Mesendoderm (in vitro differentiated cells): Measurements from ENCODE around the gene FAM184B. TPM values are rescaled to one million over a fixed set of nuclear protein-coding genes. Genes with fewer than 3 reads are reported as not detected.

Experiments used
- DNase-seq: peaks from one replicate; pipeline ENCODE4 v3.0.0; 2013
- H2AK5ac ChIP-seq: 2 replicates; pipeline ENCODE4 v1.6.1; 2013; ENCODE audit warnings: low read length, inconsistent platforms
- H2BK120ac ChIP-seq: 2 replicates; pipeline ENCODE4 v1.6.1; 2013; ENCODE audit warnings: low read depth, mild to moderate bottlenecking, low read length, moderate library complexity, mixed read lengths
- H2BK15ac ChIP-seq: replicated peaks from 2 replicates; pipeline ENCODE4 v1.6.1; 2013; ENCODE audit warnings: low read depth, mild to moderate bottlenecking, moderate library complexity
- H2BK5ac ChIP-seq: 2 replicates; pipeline ENCODE4 v1.6.1; 2013; ENCODE audit warnings: low read length, inconsistent platforms
- H3K18ac ChIP-seq: 2 replicates; pipeline ENCODE4 v1.6.1; 2013; ENCODE audit warnings: mild to moderate bottlenecking, low read length, mixed read lengths
- H3K23ac ChIP-seq: one replicate; pipeline ENCODE4 v1.6.1; 2013; ENCODE audit warnings: low read length
- H3K27ac ChIP-seq: 2 replicates; pipeline ENCODE4 v1.5.1; 2013; ENCODE audit warnings: low read depth, mild to moderate bottlenecking, inconsistent platforms, low read length, moderate library complexity
- H3K27me3 ChIP-seq: 2 replicates; pipeline ENCODE4 v1.6.1; 2013; ENCODE audit warnings: low read length, control low read depth, mild to moderate bottlenecking, inconsistent platforms; ENCODE audit not compliant: insufficient read depth, poor library complexity
- H3K36me3 ChIP-seq: 2 replicates; pipeline ENCODE4 v1.6.1; 2013; ENCODE audit warnings: low read length, inconsistent platforms; ENCODE audit not compliant: control insufficient read depth, insufficient read depth
- H3K4ac ChIP-seq: one replicate; pipeline ENCODE4 v1.6.1; 2013; ENCODE audit warnings: low read depth, mild to moderate bottlenecking, low read length, moderate library complexity
- H3K4me1 ChIP-seq: 2 replicates; pipeline ENCODE4 v1.6.1; 2013; ENCODE audit warnings: low read depth, low read length, inconsistent platforms; ENCODE audit not compliant: control insufficient read depth
- H3K4me2 ChIP-seq: 2 replicates; pipeline ENCODE4 v1.6.1; 2013; ENCODE audit warnings: low read length
- H3K4me3 ChIP-seq: 2 replicates; pipeline ENCODE4 v1.5.1; 2013; ENCODE audit warnings: mild to moderate bottlenecking, low read length
- H3K56ac ChIP-seq: one replicate; pipeline ENCODE4 v1.6.1; 2013; ENCODE audit warnings: low read length
- H3K79me1 ChIP-seq: 2 replicates; pipeline ENCODE4 v1.6.1; 2013; ENCODE audit warnings: low read length, inconsistent platforms
- H3K79me2 ChIP-seq: 2 replicates; pipeline ENCODE4 v1.6.1; 2013; ENCODE audit warnings: mild to moderate bottlenecking, low read length; ENCODE audit not compliant: control insufficient read depth, insufficient read depth
- H3K9ac ChIP-seq: 2 replicates; pipeline ENCODE4 v1.6.1; 2013; ENCODE audit warnings: low read length, inconsistent platforms
- H4K5ac ChIP-seq: one replicate; pipeline ENCODE4 v1.6.1; 2013; ENCODE audit warnings: low read length
- H4K8ac ChIP-seq: one replicate; pipeline ENCODE4 v1.6.1; 2013; ENCODE audit warnings: low read depth, mild to moderate bottlenecking, control low read depth, low read length, moderate library complexity
- WGBS: extraction: QIAGEN DNeasy Blood & Tissue Kit; methylation state at CpG from one replicate; pipeline ENCODE4 v1.1.7; 2013; ENCODE audit warnings: low lambda C conversion rate, missing lambda C conversion rate; ENCODE audit not compliant: insufficient coverage; ENCODE audit errors: extremely low coverage; 5-methylcytosine and 5-hydroxymethylcytosine counted together
- polyA plus RNA-seq, 2 experiments: library from polyadenylated mRNA; stranded (reverse); fragments of 200-250 nt; gene quantifications; one replicate each; pipeline ENCODE4 v1.2.3, GENCODE V29; 2013

Gene FAM184B
- 0.14 TPM for polyA plus RNA-seq (2013, experiment 1 of 2)
- polyA plus RNA-seq (2013, experiment 2 of 2): 0.17 TPM

GRCh38 chr4:17781300-17782287 is at the start of gene FAM184B:
FAM184B (minus strand) TSS chr4:17781621; CDS start chr4:17781299, 322 bp downstream.
- Histone ChIP-seq H4K5ac (no peak within 1 kb of the TSS), H3K18ac (no peak within 1 kb of the TSS), H3K27me3 (peaks cover 24% of the 10 kb centered on the region), H3K79me1 (no peaks in the 10 kb centered on the region), H2BK15ac (no peak within 1 kb of the TSS), H3K56ac (peak within 1 kb of the TSS; percentile 59), H3K79me2 (no peaks in the 10 kb centered on the region), H3K4me3 (no peak within 1 kb of the TSS), H3K23ac (peak within 1 kb of the TSS; percentile 45), H2BK120ac (no peak within 1 kb of the TSS), H2BK5ac (no peak within 1 kb of the TSS), H3K36me3 (no peaks in the 10 kb centered on the region), H3K4ac (no peak within 1 kb of the TSS), H3K9ac (peak within 1 kb of the TSS; percentile 21), H3K27ac (no peak within 1 kb of the TSS), H3K4me1 (no peaks in the 10 kb centered on the region), H3K4me2 (peak within 1 kb of the TSS; percentile 53), H4K8ac (no peak within 1 kb of the TSS), H2AK5ac (no peak within 1 kb of the TSS)
- WGBS: no CpG with 5 or more reads among the region's 82 CpGs
- DNase-seq: peak; percentile 29

- Histone ChIP-seq H3K4me1 (no peaks in the 10 kb centered on the region), H4K5ac (no peak overlapping the region), H3K4me3 (no peak overlapping the region), H2BK120ac (no peak overlapping the region), H3K4me2 (no peak overlapping the region), H2AK5ac (no peak overlapping the region), H4K8ac (no peak overlapping the region), H3K27ac (no peak overlapping the region), H3K79me1 (no peaks in the 10 kb centered on the region), H3K27me3 (no peaks in the 10 kb centered on the region), H2BK5ac (no peak overlapping the region), H3K36me3 (peaks cover 2% of the 10 kb centered on the region), H3K4ac (no peak overlapping the region), H3K23ac (no peak overlapping the region), H3K9ac (no peak overlapping the region), H3K18ac (no peak overlapping the region), H3K79me2 (no peaks in the 10 kb centered on the region), H3K56ac (no peak overlapping the region), H2BK15ac (no peak overlapping the region)
- WGBS: no CpG with 5 or more reads among the region's 1 CpG
- no peak for DNase-seq
These were observed 42.6 kb upstream of the FAM184B start for GRCh38 chr4:17823871-17824669.

GRCh38 chr4:17817027-17817426 is 35.6 kb upstream of the FAM184B start:
- no peak overlapping the region for H3K9ac ChIP-seq
- H2BK5ac ChIP-seq: no peak overlapping the region
- H3K79me2 ChIP-seq: peaks cover 20% of the 10 kb centered on the region
- peak; percentile 53 for DNase-seq
- no peaks in the 10 kb centered on the region for H3K4me1 ChIP-seq
- no peak overlapping the region for H3K23ac ChIP-seq
- H2BK120ac ChIP-seq: no peak overlapping the region
- H3K36me3 ChIP-seq: no peaks in the 10 kb centered on the region
- no peak overlapping the region for H3K56ac ChIP-seq
- no peak overlapping the region for H3K27ac ChIP-seq
- H4K8ac ChIP-seq: no peak overlapping the region
- no peak overlapping the region for H3K4me2 ChIP-seq
- no peak overlapping the region for H4K5ac ChIP-seq
- H3K79me1 ChIP-seq: no peaks in the 10 kb centered on the region
- no peak overlapping the region for H3K4ac ChIP-seq
- H3K4me3 ChIP-seq: no peak overlapping the region
- H3K27me3 ChIP-seq: no peaks in the 10 kb centered on the region
- no peak overlapping the region for H2BK15ac ChIP-seq
- H2AK5ac ChIP-seq: no peak overlapping the region
- WGBS: no CpG with 5 or more reads among the region's 5 CpGs
- no peak overlapping the region for H3K18ac ChIP-seq

- Histone ChIP-seq H3K4me2 (no peak overlapping the region), H3K18ac (no peak overlapping the region), H2BK15ac (no peak overlapping the region), H3K79me1 (no peaks in the 10 kb centered on the region), H4K5ac (no peak overlapping the region), H3K9ac (no peak overlapping the region), H3K4me3 (no peak overlapping the region), H3K56ac (no peak overlapping the region), H2AK5ac (no peak overlapping the region), H4K8ac (no peak overlapping the region), H3K23ac (no peak overlapping the region), H3K4me1 (no peaks in the 10 kb centered on the region), H3K27me3 (no peaks in the 10 kb centered on the region), H3K36me3 (no peaks in the 10 kb centered on the region), H3K79me2 (peaks cover 29% of the 10 kb centered on the region), H3K27ac (no peak overlapping the region), H3K4ac (no peak overlapping the region), H2BK5ac (no peak overlapping the region), H2BK120ac (no peak overlapping the region)
- no CpG with 5 or more reads among the region's 12 CpGs for WGBS
- DNase-seq: no peak
These were observed 34.7 kb upstream of the FAM184B start for GRCh38 chr4:17816142-17816541.

- H3K79me1 ChIP-seq: no peaks in the 10 kb centered on the region
- H3K36me3 ChIP-seq: no peaks in the 10 kb centered on the region
- no peak overlapping the region for H4K5ac ChIP-seq
- H2AK5ac ChIP-seq: no peak overlapping the region
- H3K4me2 ChIP-seq: no peak overlapping the region
- no peak overlapping the region for H4K8ac ChIP-seq
- peaks cover 43% of the 10 kb centered on the region for H3K79me2 ChIP-seq
- H3K23ac ChIP-seq: no peak overlapping the region
- H2BK120ac ChIP-seq: no peak overlapping the region
- H3K9ac ChIP-seq: no peak overlapping the region
- no peak overlapping the region for H2BK15ac ChIP-seq
- WGBS: no CpG with 5 or more reads among the region's 3 CpGs
- no peak overlapping the region for H3K56ac ChIP-seq
- H3K4me1 ChIP-seq: no peaks in the 10 kb centered on the region
- no peak overlapping the region for H3K27ac ChIP-seq
- no peak overlapping the region for H3K18ac ChIP-seq
- no peaks in the 10 kb centered on the region for H3K27me3 ChIP-seq
- H2BK5ac ChIP-seq: no peak overlapping the region
- peak; percentile 23 for DNase-seq
- H3K4ac ChIP-seq: no peak overlapping the region
- H3K4me3 ChIP-seq: no peak overlapping the region
These were observed 32.7 kb upstream of the FAM184B start for GRCh38 chr4:17814140-17814539.
